GM12892 (cell line): ENCODE measurements around the gene KRTAP10-8.
"Not testable (repeated sequence)": the region's sequence is repeated elsewhere in the genome, so short reads cannot be mapped to it uniquely, and the experiment has no call there.

Experiments
- DNase-seq: peaks from one replicate; pipeline ENCODE4 v3.0.0; 2011; ENCODE audit not compliant: insufficient read length
- FAIRE-seq: peaks from 2 replicates; lab custom pipeline; 2011; peaks lifted over from hg19 to GRCh38; lab: Jason Lieb, UNC
- POLR2A ChIP-seq: IDR thresholded peaks from 2 replicates; pipeline ENCODE4 v1.6.1; 2011; ENCODE audit warnings: low read depth, low read length, control low read depth
- POLR2AphosphoS5 ChIP-seq: IDR thresholded peaks from 2 replicates; pipeline ENCODE4 v1.6.1; 2011; ENCODE audit warnings: low read depth, low read length, control low read depth
- TAF1 ChIP-seq: IDR thresholded peaks from 2 replicates; pipeline ENCODE4 v1.6.1; 2011; ENCODE audit warnings: low read depth, mild to moderate bottlenecking, control low read depth, low read length, borderline replicate concordance

The KRTAP10-8 gene

DNA sequence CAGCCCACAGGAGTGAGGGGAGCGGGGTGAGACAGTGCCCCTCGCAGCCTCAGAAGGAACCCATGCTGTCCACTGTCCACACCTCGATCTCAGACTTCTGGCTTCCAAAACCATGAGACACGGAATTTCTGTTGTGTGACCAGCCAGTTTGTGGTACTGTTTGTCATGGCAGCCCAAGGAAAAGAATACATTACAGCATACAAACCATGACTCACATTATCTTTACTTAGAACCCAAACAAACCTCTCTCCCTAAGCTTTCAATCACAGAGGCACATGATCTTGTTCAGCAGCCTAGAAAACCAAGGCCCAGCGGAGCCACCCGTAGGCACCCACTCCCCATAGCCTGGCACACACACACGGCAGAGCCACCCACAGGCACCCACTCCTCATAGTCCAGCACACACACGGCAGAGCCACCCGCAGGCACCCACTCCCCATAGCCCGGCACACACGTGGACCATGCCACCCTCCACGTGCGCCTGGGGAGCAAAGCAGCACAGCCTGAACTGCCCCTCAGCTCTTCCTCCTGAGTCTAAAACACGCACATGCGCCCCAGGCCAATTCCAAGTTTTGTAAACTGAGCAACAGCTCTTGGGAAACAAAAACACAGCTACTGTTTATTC, 38.8 kb upstream of the KRTAP10-8 start:
- no peak for DNase-seq
- FAIRE-seq, result no peak
- TF ChIP-seq TAF1 (no peak), POLR2AphosphoS5 (no peak), POLR2A (no peak)

DNA sequence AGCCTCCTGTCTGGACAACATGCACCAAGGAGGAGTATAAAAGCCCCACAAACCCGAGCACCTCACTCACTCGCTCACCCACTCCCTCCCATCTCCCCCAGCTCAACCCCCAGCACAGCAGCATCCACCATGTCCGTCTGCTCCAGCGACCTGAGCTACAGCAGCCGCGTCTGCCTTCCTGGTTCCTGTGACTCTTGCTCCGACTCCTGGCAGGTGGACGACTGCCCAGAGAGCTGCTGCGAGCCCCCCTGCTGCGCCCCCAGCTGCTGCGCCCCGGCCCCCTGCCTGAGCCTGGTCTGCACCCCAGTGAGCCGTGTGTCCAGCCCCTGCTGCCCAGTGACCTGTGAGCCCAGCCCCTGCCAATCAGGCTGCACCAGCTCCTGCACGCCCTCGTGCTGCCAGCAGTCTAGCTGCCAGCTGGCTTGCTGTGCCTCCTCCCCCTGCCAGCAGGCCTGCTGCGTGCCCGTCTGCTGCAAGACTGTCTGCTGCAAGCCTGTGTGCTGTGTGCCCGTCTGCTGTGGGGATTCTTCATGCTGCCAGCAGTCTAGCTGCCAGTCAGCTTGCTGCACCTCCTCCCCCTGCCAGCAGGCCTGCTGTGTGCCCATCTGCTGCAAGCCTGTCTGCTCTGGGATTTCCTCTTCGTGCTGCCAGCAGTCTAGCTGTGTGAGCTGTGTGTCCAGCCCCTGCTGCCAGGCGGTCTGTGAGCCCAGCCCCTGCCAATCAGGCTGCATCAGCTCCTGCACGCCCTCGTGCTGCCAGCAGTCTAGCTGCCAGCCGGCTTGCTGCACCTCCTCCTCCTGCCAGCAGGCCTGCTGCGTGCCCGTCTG, 38.0 kb upstream of the KRTAP10-8 start, which contains the start of gene KRTAP10-4:
KRTAP10-4 (plus strand) TSS at position 100 of the 827 bp plus-strand sequence; CDS start at position 130, 30 bp downstream.
- not testable (repeated sequence) for FAIRE-seq, DNase-seq

DNA sequence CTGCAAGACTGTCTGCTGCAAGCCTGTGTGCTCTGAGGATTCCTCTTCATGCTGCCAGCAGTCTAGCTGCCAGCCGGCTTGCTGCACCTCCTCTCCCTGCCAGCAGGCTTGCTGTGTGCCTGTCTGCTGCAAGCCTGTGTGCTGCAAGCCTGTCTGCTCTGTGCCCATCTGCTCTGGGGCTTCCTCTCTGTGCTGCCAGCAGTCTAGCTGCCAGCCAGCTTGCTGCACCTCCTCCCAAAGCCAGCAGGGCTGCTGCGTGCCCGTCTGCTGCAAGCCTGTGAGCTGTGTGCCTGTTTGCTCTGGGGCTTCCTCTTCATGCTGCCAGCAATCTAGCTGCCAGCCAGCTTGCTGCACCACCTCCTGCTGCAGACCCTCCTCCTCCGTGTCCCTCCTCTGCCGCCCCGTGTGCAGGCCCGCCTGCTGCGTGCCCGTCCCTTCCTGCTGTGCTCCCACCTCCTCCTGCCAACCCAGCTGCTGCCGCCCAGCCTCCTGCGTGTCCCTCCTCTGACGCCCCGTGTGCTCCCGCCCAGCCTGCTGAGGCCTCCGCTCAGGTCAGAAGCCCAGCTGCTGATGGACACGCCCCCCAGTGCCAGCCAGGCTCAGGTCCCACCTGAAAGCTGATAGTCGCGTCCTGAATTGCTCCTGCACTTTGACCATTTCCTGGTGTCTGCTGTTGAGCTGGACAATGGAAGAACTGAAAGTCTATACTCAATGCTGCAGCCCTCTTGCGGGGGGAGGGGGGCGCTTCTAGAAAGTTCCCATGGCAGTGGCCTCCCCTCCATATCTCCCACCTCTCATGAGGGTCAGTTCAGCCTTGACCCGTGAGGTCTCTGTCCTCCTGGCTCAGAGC, 37.2 kb upstream of the KRTAP10-8 start:
- TF ChIP-seq TAF1 (no peak), POLR2A (no peak), POLR2AphosphoS5 (no peak)
- DNase-seq (no peak), FAIRE-seq (no peak)

DNA sequence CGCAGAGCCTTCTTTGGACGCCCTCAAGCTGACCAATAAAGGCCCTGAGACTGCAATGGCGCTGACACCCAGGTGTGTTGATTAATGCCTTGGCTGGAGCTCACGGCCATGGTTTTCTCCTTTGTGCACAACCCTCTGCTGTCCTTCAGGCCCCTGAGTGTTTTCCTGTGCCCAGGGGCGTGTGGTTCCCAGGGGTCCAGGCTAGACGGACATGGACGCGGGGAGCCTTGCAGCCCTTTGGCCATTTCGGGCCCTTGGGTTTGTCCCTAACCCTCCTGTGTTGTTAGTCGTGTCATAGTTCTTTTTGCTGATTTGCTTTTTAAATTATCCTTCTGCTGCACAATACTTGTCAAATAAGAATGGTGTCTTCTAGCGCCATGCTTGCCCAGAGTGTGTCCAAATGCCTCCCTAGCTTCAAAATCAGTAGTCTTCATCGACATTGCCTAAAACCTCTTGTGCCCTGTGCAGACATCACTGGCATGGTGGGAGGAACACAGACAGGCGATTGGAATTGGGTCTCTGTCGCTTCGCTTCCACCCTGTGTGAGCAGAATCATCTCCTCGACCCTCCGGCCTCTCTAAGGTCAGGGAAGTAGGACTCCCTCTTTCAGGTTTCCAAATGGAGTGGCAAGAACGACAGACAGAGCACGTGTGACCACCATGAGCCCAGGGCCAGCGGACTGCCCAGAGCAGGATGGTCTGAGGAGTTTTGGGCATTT, 36.4 kb upstream of the KRTAP10-8 start:
- no peak for TF ChIP-seq TAF1
- TF ChIP-seq POLR2A, result no peak
- TF ChIP-seq POLR2AphosphoS5, result no peak
- no peak for DNase-seq
- no peak for FAIRE-seq

DNA sequence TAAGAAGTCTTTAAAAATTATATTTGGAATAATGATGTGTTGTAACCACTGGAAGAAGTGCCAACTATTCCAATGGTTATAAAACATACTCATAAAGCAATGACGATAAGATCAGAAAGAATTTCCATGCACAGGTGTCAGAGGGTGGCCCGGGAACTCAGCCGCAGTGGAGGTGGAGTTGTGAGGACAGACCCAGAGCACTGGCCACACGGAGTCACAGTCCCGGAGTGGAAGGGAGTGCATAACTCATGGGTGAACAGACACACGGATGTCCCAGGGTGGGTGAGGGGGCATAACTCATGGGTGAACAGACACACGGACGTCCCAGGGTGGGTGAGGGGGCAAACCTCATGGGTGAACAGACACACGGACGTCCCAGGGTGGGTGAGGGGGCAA, 35.9 kb upstream of the KRTAP10-8 start:
- DNase-seq, result no peak
- no peak for FAIRE-seq
- TF ChIP-seq POLR2A, result no peak
- no peak for TF ChIP-seq TAF1
- no peak for TF ChIP-seq POLR2AphosphoS5

DNA sequence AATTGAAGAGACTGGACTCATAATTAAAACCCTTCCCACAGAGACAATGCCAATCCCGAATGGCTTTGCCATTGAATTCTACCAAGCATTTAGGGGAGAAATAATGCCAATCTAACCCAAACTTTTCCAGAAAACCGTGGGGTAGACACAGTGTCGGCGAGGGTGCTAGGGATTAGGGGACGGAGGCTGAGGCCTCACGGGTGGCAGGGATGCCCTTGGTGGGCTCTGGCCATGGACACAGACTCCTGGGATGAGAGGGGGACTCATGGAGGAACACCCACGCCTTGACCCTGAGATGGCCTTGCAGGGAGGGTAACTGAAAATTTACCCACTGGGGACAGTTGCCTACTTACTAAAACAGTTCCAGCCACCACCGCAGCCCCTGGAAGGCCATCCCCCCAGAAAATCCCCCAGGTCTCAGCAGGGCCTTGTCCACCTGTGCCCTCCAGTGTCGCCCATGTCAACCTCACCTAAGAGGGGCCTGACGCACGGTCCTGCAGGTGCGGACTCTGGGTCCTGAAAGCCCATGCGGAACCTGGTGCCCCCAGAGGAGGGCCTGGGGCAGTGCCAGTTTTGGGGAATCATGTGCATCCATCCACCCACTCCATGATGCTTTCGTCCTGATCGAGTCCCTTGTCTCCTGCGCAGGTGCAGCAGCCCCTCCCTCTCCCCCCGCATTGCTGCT, 33.4 kb upstream of the KRTAP10-8 start:
- FAIRE-seq, result no peak
- no peak for DNase-seq
- TF ChIP-seq POLR2AphosphoS5 (no peak), TAF1 (no peak), POLR2A (no peak)

DNA sequence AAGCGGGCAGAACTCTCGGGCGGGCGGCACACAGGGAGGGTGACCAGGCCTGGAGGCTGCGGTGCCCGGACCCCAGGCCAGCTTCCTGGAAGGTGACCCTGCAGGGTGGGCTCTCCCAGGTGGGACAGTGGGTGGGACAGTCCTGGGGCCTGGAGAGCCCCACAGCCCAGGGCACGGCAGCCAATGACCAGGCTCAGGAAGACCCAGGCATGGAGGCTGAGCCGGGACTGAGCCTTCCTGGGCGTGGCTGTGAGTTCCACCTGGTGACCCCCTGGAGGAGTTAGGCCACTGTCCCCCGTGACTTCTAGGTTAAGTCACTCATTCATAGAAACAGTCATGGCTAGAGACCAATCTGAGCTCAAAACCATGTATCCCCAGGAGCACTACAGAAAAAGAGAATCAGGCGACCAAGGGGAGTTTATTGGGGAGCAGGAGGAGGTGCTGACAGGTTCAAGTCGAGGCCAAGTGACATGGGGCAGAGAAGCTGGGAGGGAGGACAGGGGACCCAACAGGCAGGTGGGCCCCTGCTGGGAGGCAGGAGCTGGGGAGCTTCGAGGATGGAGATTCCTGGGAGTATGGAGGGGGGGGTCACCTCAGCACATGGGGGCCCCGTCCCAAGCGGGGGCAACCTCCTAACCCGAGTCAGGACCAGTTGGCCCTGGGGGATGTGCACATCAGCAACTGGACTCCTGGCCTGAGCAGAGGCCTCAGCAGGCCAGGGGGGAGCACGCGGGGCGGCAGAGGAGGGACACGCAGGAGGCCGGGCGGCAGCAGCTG, 32.6 kb upstream of the KRTAP10-8 start:
- DNase-seq (no peak), FAIRE-seq (no peak)
- TF ChIP-seq TAF1 (no peak), POLR2AphosphoS5 (no peak), POLR2A (no peak)

DNA sequence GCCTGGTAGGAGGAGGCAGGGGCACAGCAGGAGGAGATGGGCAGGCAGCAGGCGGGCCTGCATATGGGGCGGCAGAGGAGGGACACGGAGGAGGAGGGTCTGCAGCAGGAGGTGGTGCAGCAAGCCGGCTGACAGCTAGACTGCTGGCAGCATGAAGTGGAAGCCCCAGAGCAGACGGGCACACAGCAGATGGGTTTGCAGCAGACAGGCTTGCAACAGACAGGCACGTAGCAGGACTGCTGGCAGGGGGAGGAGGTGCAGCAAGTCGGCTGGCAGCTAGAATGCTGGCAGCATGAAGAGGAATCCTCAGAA, 32.1 kb upstream of the KRTAP10-8 start:
- no peak for DNase-seq
- FAIRE-seq, result no peak
- TF ChIP-seq TAF1 (no peak), POLR2A (no peak)

DNA sequence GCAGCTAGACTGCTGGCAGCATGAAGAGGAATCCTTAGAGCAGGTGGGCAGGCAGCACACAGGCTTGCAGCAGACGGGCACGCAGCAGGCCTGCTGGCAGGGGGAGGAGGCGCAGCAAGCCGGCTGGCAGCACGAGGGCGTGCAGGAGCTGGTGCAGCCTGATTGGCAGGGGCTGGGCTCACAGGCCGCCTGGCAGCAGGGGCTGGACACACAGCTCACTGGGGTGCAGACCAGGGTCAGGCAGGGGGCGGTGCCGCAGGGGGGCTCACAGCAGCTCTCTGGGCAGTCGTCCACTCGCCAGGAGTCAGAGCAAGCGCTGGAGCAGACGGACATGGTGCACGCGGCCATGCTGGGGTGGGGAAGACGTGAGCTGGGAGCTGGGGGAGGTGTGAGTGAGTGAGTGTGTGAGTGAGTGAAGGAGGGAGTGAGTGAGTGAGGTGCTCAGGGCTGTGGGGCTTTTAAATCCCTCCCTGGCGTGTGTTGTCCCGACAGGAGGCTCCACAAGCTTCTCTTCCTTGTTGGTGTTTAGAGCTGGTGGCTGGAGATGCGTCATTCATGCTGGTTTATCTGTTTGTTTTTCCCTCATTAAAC, 31.6 kb upstream of the KRTAP10-8 start, which contains the start of gene KRTAP10-5:
KRTAP10-5 (minus strand) TSS at position 374 of the 591 bp plus-strand sequence; CDS start at position 348, 26 bp downstream.
- DNase-seq, FAIRE-seq: not testable (repeated sequence)

DNA sequence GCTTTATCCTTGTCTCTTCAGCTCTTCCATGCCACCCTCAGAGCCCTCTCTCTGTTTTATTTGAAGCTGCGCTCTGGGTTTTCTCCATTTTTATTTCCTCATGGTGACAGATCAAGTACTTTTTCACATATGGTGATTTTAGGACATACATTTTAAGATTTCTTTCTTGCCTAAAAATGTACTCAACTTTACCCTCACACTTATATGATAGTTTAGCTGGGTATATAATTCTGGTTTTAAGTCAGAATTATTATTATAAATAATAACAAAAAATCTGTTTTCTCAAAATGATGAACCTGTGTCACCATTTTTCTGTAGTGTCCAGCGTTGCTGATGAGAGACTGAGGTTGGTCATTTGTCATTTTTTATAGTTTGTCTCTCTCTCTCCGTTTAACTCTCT, 30.7 kb upstream of the KRTAP10-8 start:
- no peak for TF ChIP-seq POLR2A
- no peak for TF ChIP-seq POLR2AphosphoS5
- TF ChIP-seq TAF1, result no peak
- FAIRE-seq (no peak), DNase-seq (no peak)
